Measurements from ENCODE around the gene TRPC4. TPM values are rescaled to one million over a fixed set of nuclear protein-coding genes. Genes with fewer than 3 reads are reported as not detected.

The TRPC4 gene
- total and polyA plus RNA-seq, 2 donors (not counting 1 experiment from before 2014, with no cell fraction given), result not detected

DNA sequence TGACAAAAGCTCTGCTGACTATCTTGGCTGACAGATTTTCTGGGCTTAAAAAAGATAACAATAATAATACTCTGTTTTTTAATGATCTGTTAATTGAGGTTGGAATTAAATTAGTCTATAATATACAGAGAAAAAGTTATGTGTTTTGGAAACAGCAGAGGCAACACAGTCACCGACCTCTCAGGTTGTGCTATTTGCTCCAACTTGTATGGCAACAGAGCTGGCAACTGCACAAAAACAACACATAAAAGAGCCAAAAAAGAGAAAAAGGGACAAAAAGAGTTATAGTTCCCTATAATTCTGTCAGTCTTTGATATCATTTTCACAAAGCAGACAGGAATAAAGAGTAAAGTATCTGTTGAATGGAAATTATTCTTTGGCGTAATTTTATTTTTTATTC is 168.7 kb downstream of the TRPC4 start:
- Histone ChIP-seq H3K9me3 (ENCODE audit: control extremely low read depth in 1 of 3, control insufficient read depth in 2 of 3, insufficient read depth in 1 of 3, low read length in 2 of 3) (no peaks in the 10 kb centered on the region), H3K4me3 (ENCODE audit: control extremely low read depth in 1 of 5, extremely low read depth in 1 of 5, insufficient read depth in 1 of 5, low read depth in 2 of 5, low read length in 4 of 5) (no peak overlapping the region), H4K20me1 (ENCODE audit: control insufficient read depth, insufficient read depth, low read length, poor library complexity, severe bottlenecking) (no peaks in the 10 kb centered on the region), H2AFZ (ENCODE audit: insufficient read depth, low read depth, low read length, poor library complexity, severe bottlenecking) (no peak overlapping the region), H3K4me2 (replicated peaks; ENCODE audit: low read depth, low read length, poor library complexity, severe bottlenecking) (no peak overlapping the region), H3K27ac (ENCODE audit: low read length in 2 of 2) (no peak overlapping the region), H3K27me3 (replicated peaks in 1 of 4; ENCODE audit: control extremely low read depth in 1 of 4, control insufficient read depth in 3 of 4, insufficient read depth in 4 of 4, low read length in 3 of 4) (no peaks in the 10 kb centered on the region), H3K36me3 (replicated peaks in 1 of 2; ENCODE audit: control extremely low read depth in 1 of 2, control insufficient read depth in 1 of 2, extremely low read depth in 1 of 2, insufficient read depth in 2 of 2, low read length in 1 of 2) (no peaks in the 10 kb centered on the region), H3K9ac (ENCODE audit: low read length) (no peak overlapping the region), H3K79me2 (ENCODE audit: control insufficient read depth, insufficient read depth, low read length) (no peaks in the 10 kb centered on the region), H3K4me1 (ENCODE audit: control insufficient read depth in 2 of 2, insufficient read depth in 2 of 2, low read length in 2 of 2) (no peaks in the 10 kb centered on the region)
- H3K9me3 Mint-ChIP-seq (ENCODE audit: insufficient read depth), result no peaks in the 10 kb centered on the region
- H3K27me3 Mint-ChIP-seq, result no peaks in the 10 kb centered on the region
- CTCF ChIA-PET, result no interaction called here
- no peak for TF ChIP-seq EZH2 (IDR thresholded peaks at IDR 0.05; ENCODE audit: borderline replicate concordance, insufficient read depth, low read depth, low read length, poor library complexity, severe bottlenecking)
- TF ChIP-seq CTCF (IDR thresholded peaks at IDR 0.05), result no peak
- intact Hi-C loops (cut with micrococcal nuclease), result no loop called here
- ATAC-seq (ENCODE audit: low read depth) (no peak), DNase-seq (no peak)
- no CpG with 5 or more reads among the region's 2 CpGs for WGBS (ENCODE audit: insufficient coverage)
- POLR2A ChIA-PET, result no interaction called here
- H3K4me3 Mint-ChIP-seq, result no peak overlapping the region
- no peak overlapping the region for H3K27ac Mint-ChIP-seq
- no peaks in the 10 kb centered on the region for H3K4me1 Mint-ChIP-seq

- Mint-ChIP-seq H3K27ac (no peak overlapping the region), H3K4me1 (no peaks in the 10 kb centered on the region), H3K27me3 (no peaks in the 10 kb centered on the region), H3K4me3 (no peak overlapping the region), H3K9me3 (ENCODE audit: insufficient read depth) (no peaks in the 10 kb centered on the region)
- 100% methylated on average over 3 of the region's 3 CpGs for WGBS (ENCODE audit: insufficient coverage)
- Histone ChIP-seq H3K4me1 (ENCODE audit: control insufficient read depth in 2 of 2, insufficient read depth in 2 of 2, low read length in 2 of 2) (no peaks in the 10 kb centered on the region), H3K9ac (ENCODE audit: low read length) (no peak overlapping the region), H3K9me3 (ENCODE audit: control extremely low read depth in 1 of 3, control insufficient read depth in 2 of 3, insufficient read depth in 1 of 3, low read length in 2 of 3) (no peaks in the 10 kb centered on the region), H4K20me1 (ENCODE audit: control insufficient read depth, insufficient read depth, low read length, poor library complexity, severe bottlenecking) (no peaks in the 10 kb centered on the region), H3K27me3 (replicated peaks in 1 of 4; ENCODE audit: control extremely low read depth in 1 of 4, control insufficient read depth in 3 of 4, insufficient read depth in 4 of 4, low read length in 3 of 4) (no peaks in the 10 kb centered on the region), H3K79me2 (ENCODE audit: control insufficient read depth, insufficient read depth, low read length) (no peaks in the 10 kb centered on the region), H3K36me3 (replicated peaks in 1 of 2; ENCODE audit: control extremely low read depth in 1 of 2, control insufficient read depth in 1 of 2, extremely low read depth in 1 of 2, insufficient read depth in 2 of 2, low read length in 1 of 2) (no peaks in the 10 kb centered on the region), H3K4me2 (replicated peaks; ENCODE audit: low read depth, low read length, poor library complexity, severe bottlenecking) (no peak overlapping the region), H2AFZ (ENCODE audit: insufficient read depth, low read depth, low read length, poor library complexity, severe bottlenecking) (no peak overlapping the region), H3K27ac (ENCODE audit: low read length in 2 of 2) (no peak overlapping the region), H3K4me3 (ENCODE audit: control extremely low read depth in 1 of 5, extremely low read depth in 1 of 5, insufficient read depth in 1 of 5, low read depth in 2 of 5, low read length in 4 of 5) (no peak overlapping the region)
- intact Hi-C loops (cut with micrococcal nuclease), result no loop called here
- no peak for TF ChIP-seq CTCF (IDR thresholded peaks at IDR 0.05)
- no peak for TF ChIP-seq EZH2 (IDR thresholded peaks at IDR 0.05; ENCODE audit: borderline replicate concordance, insufficient read depth, low read depth, low read length, poor library complexity, severe bottlenecking)
- ATAC-seq (ENCODE audit: low read depth) (no peak), DNase-seq (no peak)
- CTCF ChIA-PET, result no interaction called here
- POLR2A ChIA-PET, result no interaction called here
Observed at GRCh38 chr13:37695200-37695599, 174.4 kb downstream of the TRPC4 start.
